Measurements from ENCODE around the gene SHCBP1L. TPM values are rescaled to one million over a fixed set of nuclear protein-coding genes. Genes with fewer than 3 reads are reported as not detected.

Gene SHCBP1L
- total RNA-seq, 1 experiment from 2014 or later = not detected

- Histone ChIP-seq H4K20me1 (ENCODE audit: control insufficient read depth, insufficient read depth, insufficient read length) (no peaks in the 10 kb centered on the region), H3K79me2 (ENCODE audit: insufficient read depth, low read length) (no peaks in the 10 kb centered on the region)
Observed at GRCh38 chr1:182860658-182861057, 92.3 kb downstream of the SHCBP1L start.

More at GRCh38 chr1:182860658-182861057, 92.3 kb downstream of the SHCBP1L start:
- H3K23me2 ChIP-seq (ENCODE audit: insufficient read length, low read depth, low read length, poor library complexity, severe bottlenecking) = no peaks in the 10 kb centered on the region
- Mint-ChIP-seq H3K4me1 (no peaks in the 10 kb centered on the region), H3K27ac (no peak overlapping the region), H3K4me3 (no peak overlapping the region), H3K36me3 (ENCODE audit: insufficient read depth in 1 of 3, low read depth in 3 of 3) (peaks cover 73 to 100% (median 94%) of the 10 kb centered on the region in 3 experiments; a peak in 6 of 7 replicates), H3K27me3 (ENCODE audit: low read depth) (no peaks in the 10 kb centered on the region), H3K9me3 (no peaks in the 10 kb centered on the region)
- H2AFZ ChIP-seq (ENCODE audit: low read length) = no peak overlapping the region
- no peak overlapping the region for H3K4ac ChIP-seq (ENCODE audit: low read depth, low read length)
- no peak overlapping the region for H2BK5ac ChIP-seq (ENCODE audit: insufficient read length, low read length)
- no peak for DNase-seq
- no peak overlapping the region for H3T11ph ChIP-seq (ENCODE audit: low read length)
- no peak overlapping the region for H3K23ac ChIP-seq (ENCODE audit: insufficient read length, low read depth, low read length)
- no peak overlapping the region for H3K14ac ChIP-seq (ENCODE audit: insufficient read depth, low read length)
- H4K91ac ChIP-seq (ENCODE audit: insufficient read length, low read depth, low read length) = no peak overlapping the region
- H2BK15ac ChIP-seq (ENCODE audit: low read depth, low read length) = no peak overlapping the region
- no peak overlapping the region for H2AK5ac ChIP-seq (ENCODE audit: insufficient read length, low read length)
- H2BK120ac ChIP-seq (ENCODE audit: low read depth, low read length, poor library complexity, severe bottlenecking) = no peak overlapping the region
- no peak overlapping the region for H3K9ac ChIP-seq (ENCODE audit: extremely low read depth, insufficient read length, low read length)
- no peak overlapping the region for H3K4me2 ChIP-seq (ENCODE audit: insufficient read depth, insufficient read length, low read length)
- H3K27me3 ChIP-seq (ENCODE audit: insufficient read depth, low read length) = no peaks in the 10 kb centered on the region
- H2BK20ac ChIP-seq (ENCODE audit: low read depth, low read length, poor library complexity, severe bottlenecking) = no peak overlapping the region
- WGBS (ENCODE audit: extremely low coverage, insufficient read length, low lambda C conversion rate) = no CpG with 5 or more reads among the region's 4 CpGs
- no peak overlapping the region for H3K18ac ChIP-seq (ENCODE audit: insufficient read length, low read depth, low read length)
- H3K27ac ChIP-seq (ENCODE audit: insufficient read length, low read depth, low read length) = no peak overlapping the region
- no peaks in the 10 kb centered on the region for H3K9me3 ChIP-seq (ENCODE audit: control insufficient read depth, low read depth, low read length)
- H3K56ac ChIP-seq (ENCODE audit: insufficient read length, low read depth, low read length) = no peak overlapping the region
- H4K8ac ChIP-seq (replicated peaks; ENCODE audit: insufficient read length, low read depth, low read length) = no peak overlapping the region
- H3K4me1 ChIP-seq (ENCODE audit: insufficient read depth, low read length) = no peaks in the 10 kb centered on the region
- H3K79me1 ChIP-seq (ENCODE audit: insufficient read depth, low read depth, low read length, poor library complexity, severe bottlenecking) = peaks cover 6% of the 10 kb centered on the region
- no peak overlapping the region for H2BK12ac ChIP-seq (ENCODE audit: insufficient read length, low read depth, low read length)
- TF ChIP-seq CTCF (conservative IDR thresholded peaks at IDR 0.05) = no peak
- H4K5ac ChIP-seq (ENCODE audit: insufficient read length, low read depth, low read length) = no peak overlapping the region
